ENCODE results near the gene M1AP.

DNA sequence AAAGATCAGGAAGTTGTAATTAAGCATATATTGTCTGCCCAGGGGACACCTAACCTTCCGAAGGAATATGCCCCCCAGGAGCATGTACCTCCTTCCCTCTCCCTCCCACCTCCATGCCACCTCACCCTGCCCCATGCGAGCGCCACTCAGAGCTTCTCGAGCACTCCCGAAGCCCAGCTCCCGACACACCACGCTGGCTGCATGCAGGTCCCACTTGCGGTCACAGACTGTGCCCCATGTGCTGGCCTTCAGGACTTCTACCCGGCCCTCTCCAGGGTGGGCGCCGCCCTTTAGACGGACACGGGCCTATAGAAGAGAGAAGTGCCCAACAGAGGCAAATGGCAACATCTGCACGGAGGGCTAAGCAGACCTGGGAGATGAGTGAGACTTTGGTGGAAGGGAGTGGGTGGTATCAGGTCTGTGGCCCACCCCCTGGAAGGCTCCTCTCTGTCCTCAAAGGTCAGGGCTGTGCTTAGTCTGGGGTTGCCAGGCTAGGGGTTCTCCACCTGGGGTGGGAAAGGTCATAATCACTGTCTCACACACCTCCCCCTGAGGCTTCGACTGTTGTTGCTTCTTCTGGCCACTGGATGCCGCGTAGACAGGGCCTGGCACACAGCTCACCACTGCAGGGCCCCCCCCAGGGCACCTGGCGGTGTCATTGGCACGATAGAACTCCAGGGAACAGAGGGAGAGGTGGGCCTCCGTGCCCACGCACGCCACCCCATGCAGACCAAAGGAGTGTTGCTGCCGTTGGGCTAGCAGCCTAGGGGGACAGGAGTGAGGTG lies 111.8 kb downstream of the M1AP start:
- TF ChIP-seq POLR2A (IDR thresholded peaks at IDR 0.05), result no peak
- TF ChIP-seq, protein P1, sequence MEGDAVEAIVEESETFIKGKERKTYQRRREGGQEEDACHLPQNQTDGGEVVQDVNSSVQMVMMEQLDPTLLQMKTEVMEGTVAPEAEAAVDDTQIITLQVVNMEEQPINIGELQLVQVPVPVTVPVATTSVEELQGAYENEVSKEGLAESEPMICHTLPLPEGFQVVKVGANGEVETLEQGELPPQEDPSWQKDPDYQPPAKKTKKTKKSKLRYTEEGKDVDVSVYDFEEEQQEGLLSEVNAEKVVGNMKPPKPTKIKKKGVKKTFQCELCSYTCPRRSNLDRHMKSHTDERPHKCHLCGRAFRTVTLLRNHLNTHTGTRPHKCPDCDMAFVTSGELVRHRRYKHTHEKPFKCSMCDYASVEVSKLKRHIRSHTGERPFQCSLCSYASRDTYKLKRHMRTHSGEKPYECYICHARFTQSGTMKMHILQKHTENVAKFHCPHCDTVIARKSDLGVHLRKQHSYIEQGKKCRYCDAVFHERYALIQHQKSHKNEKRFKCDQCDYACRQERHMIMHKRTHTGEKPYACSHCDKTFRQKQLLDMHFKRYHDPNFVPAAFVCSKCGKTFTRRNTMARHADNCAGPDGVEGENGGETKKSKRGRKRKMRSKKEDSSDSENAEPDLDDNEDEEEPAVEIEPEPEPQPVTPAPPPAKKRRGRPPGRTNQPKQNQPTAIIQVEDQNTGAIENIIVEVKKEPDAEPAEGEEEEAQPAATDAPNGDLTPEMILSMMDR (IDR thresholded peaks at IDR 0.05), result no peak

All from heart left ventricle (tissue), 13 donors.